ENCODE results near the gene IPCEF1. TPM values are rescaled to one million over a fixed set of nuclear protein-coding genes. Genes with fewer than 3 reads are reported as not detected.

IPCEF1 gene
- total and polyA plus RNA-seq, 2 of the 8 experiments (the other 6 are each of a cell fraction or from before 2014, with no cell fraction given) = 0.41 to 0.78 TPM

DNA sequence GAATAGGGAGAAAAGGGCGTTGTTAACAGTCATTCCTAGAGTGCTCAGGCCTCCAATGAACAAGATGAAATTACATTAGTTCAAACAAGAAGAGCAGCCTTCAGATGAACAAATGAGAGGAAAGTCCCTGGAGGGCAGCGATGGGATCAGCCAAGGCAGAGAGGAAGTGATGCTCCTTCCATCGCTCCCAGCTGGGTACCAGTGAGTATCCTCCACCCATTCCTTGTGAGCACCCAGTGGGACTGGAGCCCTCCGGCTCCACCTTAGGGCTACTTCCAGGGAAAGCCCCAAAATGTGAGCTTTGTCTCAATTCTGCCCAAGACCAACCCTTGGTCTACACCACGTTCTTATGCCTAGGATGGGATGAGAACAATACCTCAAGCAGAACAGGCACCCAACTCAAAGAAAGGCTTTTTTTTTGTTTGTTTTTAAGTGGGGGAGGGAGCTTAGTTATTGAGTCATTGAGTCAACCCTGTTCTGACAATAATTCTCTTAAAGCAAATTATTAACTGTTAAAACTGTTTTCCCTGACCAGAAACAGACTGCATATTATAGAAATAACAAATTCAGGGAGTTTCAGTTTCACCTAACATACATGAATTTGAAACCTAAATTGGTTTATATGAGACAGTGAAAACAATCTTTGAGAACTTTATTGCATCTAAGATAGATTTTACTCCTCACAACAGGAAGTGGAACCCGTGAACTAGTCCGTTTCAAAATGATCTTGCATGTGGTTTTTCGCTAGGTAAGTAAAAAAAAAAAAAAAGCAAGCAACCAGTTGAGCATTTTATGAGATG is 106.9 kb downstream of the IPCEF1 start:
- no peak overlapping the region for H3K23ac ChIP-seq (ENCODE audit: insufficient read length)
- no peaks in the 10 kb centered on the region for H4K20me1 ChIP-seq (replicated peaks in 1 of 2; ENCODE audit: control insufficient read depth in 1 of 2, insufficient read depth in 2 of 2, low read length in 2 of 2)
- no peak for TF ChIP-seq CTBP2 (IDR thresholded peaks at IDR 0.05; ENCODE audit: borderline replicate concordance, insufficient read depth, insufficient read length, low read length)
- TF ChIP-seq, protein P1, sequence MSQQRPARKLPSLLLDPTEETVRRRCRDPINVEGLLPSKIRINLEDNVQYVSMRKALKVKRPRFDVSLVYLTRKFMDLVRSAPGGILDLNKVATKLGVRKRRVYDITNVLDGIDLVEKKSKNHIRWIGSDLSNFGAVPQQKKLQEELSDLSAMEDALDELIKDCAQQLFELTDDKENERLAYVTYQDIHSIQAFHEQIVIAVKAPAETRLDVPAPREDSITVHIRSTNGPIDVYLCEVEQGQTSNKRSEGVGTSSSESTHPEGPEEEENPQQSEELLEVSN (IDR thresholded peaks at IDR 0.05) = no peak
- TF ChIP-seq, protein P2, sequence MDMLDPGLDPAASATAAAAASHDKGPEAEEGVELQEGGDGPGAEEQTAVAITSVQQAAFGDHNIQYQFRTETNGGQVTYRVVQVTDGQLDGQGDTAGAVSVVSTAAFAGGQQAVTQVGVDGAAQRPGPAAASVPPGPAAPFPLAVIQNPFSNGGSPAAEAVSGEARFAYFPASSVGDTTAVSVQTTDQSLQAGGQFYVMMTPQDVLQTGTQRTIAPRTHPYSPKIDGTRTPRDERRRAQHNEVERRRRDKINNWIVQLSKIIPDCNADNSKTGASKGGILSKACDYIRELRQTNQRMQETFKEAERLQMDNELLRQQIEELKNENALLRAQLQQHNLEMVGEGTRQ (IDR thresholded peaks at IDR 0.05; ENCODE audit: low read length) = no peak
- no peak for TF ChIP-seq SIRT6 (IDR thresholded peaks at IDR 0.05; ENCODE audit: low read length)
- TF ChIP-seq KDM1A (IDR thresholded peaks at IDR 0.05; ENCODE audit: borderline replicate concordance, low read length) = no peak
- TF ChIP-seq TEAD4 (IDR thresholded peaks at IDR 0.05; ENCODE audit: low read depth, low read length) = no peak
- TF ChIP-seq SIN3A (conservative IDR thresholded peaks at IDR 0.05 in 1 of 2, IDR thresholded peaks at IDR 0.05 in 1 of 2; ENCODE audit: low read depth in 1 of 2, low read length in 2 of 2) = no peak
- DNase-seq (ENCODE audit: low read depth in 1 of 2, low spot score in 2 of 2) (no peak), FAIRE-seq (no peak)
- no peak overlapping the region for H2BK15ac ChIP-seq (ENCODE audit: low read length)
- H3K9me3 ChIP-seq (ENCODE audit: insufficient read depth in 2 of 2, low read depth in 1 of 2, low read length in 1 of 2) = no peaks in the 10 kb centered on the region
- no peak overlapping the region for H4K5ac ChIP-seq (ENCODE audit: insufficient read length, low read depth, low read length)
- no peak overlapping the region for H3K4ac ChIP-seq (replicated peaks; ENCODE audit: insufficient read length, low read depth, low read length)
- H2AFZ ChIP-seq (ENCODE audit: low read length) = no peak overlapping the region
- no peak overlapping the region for H3K27ac ChIP-seq (ENCODE audit: low read depth, low read length)
- no peaks in the 10 kb centered on the region for H3K79me2 ChIP-seq (ENCODE audit: control insufficient read depth in 1 of 2, insufficient read depth in 2 of 2, low read length in 2 of 2)
- no peak overlapping the region for H2BK20ac ChIP-seq (ENCODE audit: low read length)
- no peaks in the 10 kb centered on the region for H3K36me3 ChIP-seq (ENCODE audit: control insufficient read depth in 2 of 4, insufficient read depth in 4 of 4, low read length in 3 of 4)
- H3K9ac ChIP-seq (replicated peaks in 1 of 4; ENCODE audit: extremely low read depth in 1 of 4, low read depth in 3 of 4, low read length in 3 of 4) = no peak overlapping the region
- CTCF ChIA-PET (ENCODE audit: partially characterized antibody) = interaction anchor here (0.6 to 3.6 kb wide), 3 partner anchors 27 to 1470 kb away, joined by 3 to 11 read pairs (median 3); no protein-coding TSS in a partner anchor
- no peaks in the 10 kb centered on the region; the same call in 1 of the 2 replicates for H3K23me2 ChIP-seq (ENCODE audit: low read depth, low read length)
- H2BK12ac ChIP-seq (ENCODE audit: low read depth, low read length) = 0 out of 2 replicates have a peak overlapping the region, but pooled peaks have one; percentile 22
- H3K4me2 ChIP-seq (ENCODE audit: insufficient read depth in 1 of 2, low read depth in 2 of 2, low read length in 2 of 2) = no peak overlapping the region
- H2AK5ac ChIP-seq (ENCODE audit: low read depth, low read length) = no peak overlapping the region
- no peak overlapping the region for H4K8ac ChIP-seq (ENCODE audit: extremely low read depth, insufficient read depth, low read length)
- WGBS, 2 experiments (ENCODE audit: extremely low coverage in 1 of 2, insufficient coverage in 1 of 2, insufficient read length in 1 of 2, insufficient replicate concordance in 2 of 2, low coverage in 1 of 2, low lambda C conversion rate in 2 of 2, missing lambda C conversion rate in 1 of 2) = 91% methylated on average over 8 of the region's 8 CpGs; no CpG with 5 or more reads in 1 of the 2 experiments
- H3K4me1 ChIP-seq (replicated peaks in 1 of 4; ENCODE audit: control insufficient read depth in 3 of 4, insufficient read depth in 4 of 4, low read length in 3 of 4) = peaks cover 0 to 19% (median 7%) of the 10 kb centered on the region in 4 experiments; a peak in 5 of 7 replicates
- H2BK5ac ChIP-seq (ENCODE audit: low read depth, low read length) = no peak overlapping the region
- no peaks in the 10 kb centered on the region for H3K79me1 ChIP-seq (ENCODE audit: low read depth, low read length)
- no peak overlapping the region for H3K4me3 ChIP-seq (ENCODE audit: extremely low read depth in 1 of 4, insufficient read depth in 2 of 4, low read depth in 3 of 4, low read length in 4 of 4)
- H3K14ac ChIP-seq (ENCODE audit: insufficient read length) = no peak overlapping the region
- no peak overlapping the region for H4K91ac ChIP-seq (replicated peaks; ENCODE audit: insufficient read length, low read length)
- no peaks in the 10 kb centered on the region for H3K27me3 ChIP-seq (replicated peaks in 1 of 4; ENCODE audit: control insufficient read depth in 3 of 4, extremely low read depth in 1 of 4, insufficient read depth in 3 of 4, low read length in 3 of 4)
- H3K18ac ChIP-seq (ENCODE audit: extremely low read depth, low read length) = no peak overlapping the region
- POLR2A ChIA-PET (ENCODE audit: partially characterized antibody) = no interaction called here
- H3K56ac ChIP-seq (replicated peaks; ENCODE audit: insufficient read length, low read depth, low read length) = no peak overlapping the region
- H2BK120ac ChIP-seq (replicated peaks; ENCODE audit: low read depth, low read length) = no peak overlapping the region
